BJ (cell line): ENCODE measurements around the gene SND1. TPM values are rescaled to one million over a fixed set of nuclear protein-coding genes. Genes with fewer than 3 reads are reported as not detected.

Experiments used
- CTCF ChIA-PET: fragments of 350-600 bp; formaldehyde crosslinking; extraction: SDS; loops from one replicate; lab custom pipeline; 2021; ENCODE audit warnings: antibody characterized with exemption, inconsistent platforms; lab: Yijun Ruan, JAX
- POLR2A ChIA-PET: fragments of 300-600 bp; sonication (Branson Sonifier 250); formaldehyde crosslinking; extraction: SDS; loops from one replicate; lab custom pipeline; 2021; ENCODE audit warnings: antibody characterized with exemption; lab: Charles Lee
- DNase-seq: peaks from one replicate; pipeline ENCODE4 v3.0.0-alpha.2; 2011; ENCODE audit warnings: low read depth
- H3K27me3 ChIP-seq: 2 replicates; pipeline ENCODE4 v1.6.0; 2011; ENCODE audit warnings: low read length; ENCODE audit not compliant: control insufficient read depth, insufficient read depth
- H3K36me3 ChIP-seq: 2 replicates; pipeline ENCODE4 v1.5.1; 2011; ENCODE audit warnings: low read length; ENCODE audit not compliant: control insufficient read depth, insufficient read depth
- H3K4me3 ChIP-seq: 2 replicates; pipeline ENCODE4 v1.5.1; 2011; ENCODE audit warnings: low read depth, mild to moderate bottlenecking, control low read depth, low read length
- polyA plus RNA-seq: library from polyadenylated mRNA; depleted of rRNA; stranded (reverse); fragments of >200 nt; gene quantifications from 2 replicates; pipeline ENCODE4 v1.2.3, GENCODE V29; 2011
- TF ChIP-seq, protein P1 (sequence below): IDR thresholded peaks from 2 replicates; pipeline ENCODE4 v1.5.1; 2011; ENCODE audit warnings: low read depth, mild to moderate bottlenecking, control low read depth, inconsistent platforms, low read length, moderate library complexity; ENCODE audit not compliant: insufficient read depth

SND1 gene
- polyA plus RNA-seq, 1 experiment: 203 TPM

DNA sequence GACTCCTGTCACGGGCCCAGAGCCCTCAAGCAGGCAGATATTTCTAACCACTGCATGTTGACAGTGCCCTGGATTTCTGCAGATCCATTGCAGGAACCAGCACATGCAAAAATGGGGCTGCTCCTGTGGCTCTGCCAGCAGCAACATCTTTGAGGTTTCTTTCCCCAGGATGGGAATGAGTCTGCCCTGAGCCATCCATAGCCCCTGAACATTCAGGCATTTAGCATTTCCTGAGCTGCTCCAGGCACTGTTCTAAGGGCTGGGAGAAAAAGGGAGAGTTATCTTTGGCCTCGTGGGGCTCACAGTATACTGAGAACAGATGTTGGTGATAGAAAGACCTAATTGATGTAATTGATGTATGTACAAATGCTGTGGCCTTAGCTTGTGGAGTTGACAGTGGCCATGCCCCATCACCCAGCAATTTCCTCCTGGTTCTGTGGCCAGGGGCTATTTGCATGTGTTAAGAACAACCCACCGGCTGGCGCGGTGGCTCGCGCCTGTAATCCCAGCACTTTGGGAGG lies 445.3 kb downstream of the SND1 start:
- TF ChIP-seq, protein P1, sequence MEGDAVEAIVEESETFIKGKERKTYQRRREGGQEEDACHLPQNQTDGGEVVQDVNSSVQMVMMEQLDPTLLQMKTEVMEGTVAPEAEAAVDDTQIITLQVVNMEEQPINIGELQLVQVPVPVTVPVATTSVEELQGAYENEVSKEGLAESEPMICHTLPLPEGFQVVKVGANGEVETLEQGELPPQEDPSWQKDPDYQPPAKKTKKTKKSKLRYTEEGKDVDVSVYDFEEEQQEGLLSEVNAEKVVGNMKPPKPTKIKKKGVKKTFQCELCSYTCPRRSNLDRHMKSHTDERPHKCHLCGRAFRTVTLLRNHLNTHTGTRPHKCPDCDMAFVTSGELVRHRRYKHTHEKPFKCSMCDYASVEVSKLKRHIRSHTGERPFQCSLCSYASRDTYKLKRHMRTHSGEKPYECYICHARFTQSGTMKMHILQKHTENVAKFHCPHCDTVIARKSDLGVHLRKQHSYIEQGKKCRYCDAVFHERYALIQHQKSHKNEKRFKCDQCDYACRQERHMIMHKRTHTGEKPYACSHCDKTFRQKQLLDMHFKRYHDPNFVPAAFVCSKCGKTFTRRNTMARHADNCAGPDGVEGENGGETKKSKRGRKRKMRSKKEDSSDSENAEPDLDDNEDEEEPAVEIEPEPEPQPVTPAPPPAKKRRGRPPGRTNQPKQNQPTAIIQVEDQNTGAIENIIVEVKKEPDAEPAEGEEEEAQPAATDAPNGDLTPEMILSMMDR: no peak
- ChIA-PET CTCF (no interaction called here), POLR2A (no interaction called here)
- peaks cover 18% of the 10 kb centered on the region for H3K36me3 ChIP-seq
- H3K27me3 ChIP-seq: no peaks in the 10 kb centered on the region
- H3K4me3 ChIP-seq: no peak overlapping the region
- no peak for DNase-seq

DNA sequence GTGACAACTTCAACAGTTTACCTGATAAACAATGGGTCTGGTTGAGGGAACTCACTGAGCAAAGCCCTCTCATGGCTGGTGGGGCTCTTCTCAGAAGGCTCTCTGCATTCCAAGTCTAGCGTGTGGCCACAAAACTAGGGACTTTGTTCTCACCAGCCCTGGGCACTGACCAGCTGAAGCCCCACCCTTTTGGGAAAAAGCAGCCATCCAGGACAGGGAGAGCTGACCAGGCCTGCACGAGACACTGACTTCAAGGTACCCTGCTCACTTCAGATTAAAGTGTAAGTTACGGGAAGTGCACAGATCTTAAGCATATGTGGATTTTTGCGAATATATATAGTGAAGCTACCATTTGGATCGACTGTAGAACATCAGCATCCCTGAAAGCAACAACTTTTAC lies 446.6 kb downstream of the SND1 start:
- TF ChIP-seq, protein P1: no peak
- Histone ChIP-seq H3K4me3 (no peak overlapping the region), H3K27me3 (no peaks in the 10 kb centered on the region; the same call in 1 of the 2 replicates), H3K36me3 (peaks cover 7% of the 10 kb centered on the region)
- ChIA-PET POLR2A (no interaction called here), CTCF (interaction anchor here (0.6 to 1.4 kb wide), 4 partner anchors 10 to 109 kb away, joined by 3 to 4 read pairs (median 3); no protein-coding TSS in a partner anchor)
- no peak for DNase-seq

DNA sequence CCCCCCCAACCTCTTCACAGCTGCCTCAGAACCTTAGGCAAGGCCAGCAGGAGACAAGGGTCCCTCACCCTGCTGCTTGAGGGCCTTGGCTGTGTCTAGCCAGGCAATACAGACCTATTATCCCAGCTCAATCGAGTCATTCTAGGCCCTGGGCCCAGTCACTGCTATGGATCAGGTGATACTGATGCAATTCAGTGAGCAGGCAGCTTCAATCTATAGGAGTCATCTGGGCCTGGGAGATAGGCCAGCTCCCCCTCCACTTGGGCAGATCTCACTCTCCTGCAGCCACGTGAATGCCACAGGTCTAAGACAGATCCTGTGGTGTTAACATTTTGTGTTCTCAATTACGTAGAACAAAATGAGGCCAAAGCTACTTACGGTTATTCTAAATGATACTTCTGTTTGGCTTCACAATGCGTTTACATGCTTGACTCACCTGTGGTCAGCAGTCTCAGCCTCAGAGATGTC lies 447.2 kb downstream of the SND1 start:
- no peak overlapping the region for H3K4me3 ChIP-seq
- H3K36me3 ChIP-seq: peaks cover 6% of the 10 kb centered on the region
- ChIA-PET POLR2A (no interaction called here), CTCF (interaction anchor here (0.6 to 1.4 kb wide), 5 partner anchors 9 to 109 kb away, joined by 3 to 4 read pairs (median 3); no protein-coding TSS in a partner anchor)
- peaks cover 2% of the 10 kb centered on the region for H3K27me3 ChIP-seq
- TF ChIP-seq, protein P1: no peak
- DNase-seq: no peak

DNA sequence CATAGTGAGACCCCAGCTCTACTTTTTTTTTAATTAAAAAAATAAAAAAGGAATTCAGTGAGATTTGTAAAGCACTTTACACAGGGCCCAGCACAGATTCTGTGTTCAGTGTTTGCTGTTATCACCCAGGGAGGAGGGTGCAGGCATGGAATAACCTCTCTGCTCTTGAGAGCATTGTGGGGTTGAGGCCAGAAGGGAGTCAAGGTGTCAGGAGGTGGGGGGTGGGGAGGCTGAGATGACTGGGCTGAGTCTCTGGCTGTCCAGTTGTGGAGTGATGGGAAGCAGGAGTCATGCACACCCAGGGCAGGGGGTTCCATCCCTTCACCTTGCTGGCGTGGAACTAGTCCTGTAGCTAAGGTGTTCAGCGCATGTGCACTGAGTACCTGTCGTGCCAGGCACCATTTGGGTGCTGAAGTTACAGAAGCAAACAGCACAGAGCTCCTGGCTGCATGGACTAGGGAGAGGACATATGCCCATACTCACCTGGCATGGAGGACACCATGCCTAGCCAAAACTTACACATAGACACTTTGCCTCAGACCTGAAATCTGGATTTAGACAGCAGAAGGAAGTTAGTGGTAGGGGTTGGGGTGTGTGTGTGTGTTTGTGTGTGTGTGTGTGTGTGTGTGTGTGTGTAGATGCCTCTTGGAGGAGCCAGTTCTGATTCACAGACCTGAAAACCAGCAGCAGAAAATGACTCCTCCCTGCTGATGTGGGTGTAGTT lies 448.4 kb downstream of the SND1 start:
- ChIA-PET CTCF (interaction anchor here (1.3 to 1.7 kb wide), 2 partner anchors 36 to 108 kb away, joined by 3 to 5 read pairs; no protein-coding TSS in a partner anchor), POLR2A (no interaction called here)
- Histone ChIP-seq H3K27me3 (peaks cover 8% of the 10 kb centered on the region), H3K4me3 (no peak overlapping the region), H3K36me3 (peaks cover under 1% of the 10 kb centered on the region; the same call in 1 of the 2 replicates)
- TF ChIP-seq, protein P1: no peak
- no peak for DNase-seq

GRCh38 chr7:128100949-128101713 lies 449.1 kb downstream of the SND1 start:
- CTCF ChIA-PET: interaction anchor here (0.8 to 1.7 kb wide), 2 partner anchors 11 to 35 kb away, joined by 3 to 5 read pairs; no protein-coding TSS in a partner anchor

More at GRCh38 chr7:128100949-128101713, 449.1 kb downstream of the SND1 start:
- no peak for DNase-seq
- POLR2A ChIA-PET: no interaction called here
- Histone ChIP-seq H3K4me3 (no peak overlapping the region), H3K27me3 (peaks cover 10% of the 10 kb centered on the region), H3K36me3 (no peaks in the 10 kb centered on the region)
- TF ChIP-seq, protein P1: no peak
